GM12878 (cell line): Measurements from ENCODE around the gene ADAMTS14. TPM values are rescaled to one million over a fixed set of nuclear protein-coding genes. Genes with fewer than 3 reads are reported as not detected.

Experiments
- ATAC-seq: fragments of 200-7000 bp; cut with Tn5 transposase; 3 replicates; pipeline ENCODE4 v1.9.1; 2020; ENCODE audit warnings: mild to moderate bottlenecking, moderate library complexity
- BruUV-seq: library from RNA; stranded (reverse); fragments of 400-500 nt; replicated peaks from 2 replicates; lab custom pipeline; 2021; lab: Mats Ljungman, UMichigan
- CTCF ChIA-PET: fragments of 300-600 bp; sonication (Branson Sonifier 250); formaldehyde crosslinking; extraction: SDS; loops from one replicate; lab custom pipeline; 2021; ENCODE audit warnings: inconsistent platforms; lab: Yijun Ruan, JAX
- POLR2A ChIA-PET: fragments of 350-600 bp; formaldehyde crosslinking; extraction: SDS; loops from one replicate; lab custom pipeline; 2021; ENCODE audit warnings: inconsistent platforms; lab: Charles Lee
- RAD21 ChIA-PET: fragments of 300-600 bp; sonication (Branson Sonifier 250); formaldehyde crosslinking; loops from one replicate; lab custom pipeline; 2023; ENCODE audit warnings: antibody characterized with exemption; ENCODE audit not compliant: unreplicated experiment; lab: Charles Lee
- SMC1A ChIA-PET: fragments of 300-600 bp; sonication (Branson Sonifier 250); formaldehyde crosslinking; loops from one replicate; lab custom pipeline; 2023; ENCODE audit not compliant: unreplicated experiment, uncharacterized antibody; lab: Charles Lee
- DNase-seq: peaks from one replicate; pipeline ENCODE4 v3.0.0-alpha.2; 2011; ENCODE audit warnings: low read depth, low spot score
- FAIRE-seq: peaks from 3 replicates; lab custom pipeline; 2011; peaks lifted over from hg19 to GRCh38; lab: Jason Lieb, UNC
- H2AFZ ChIP-seq: 2 replicates; pipeline ENCODE4 v1.6.0; 2011; ENCODE audit warnings: low read depth, low read length, control low read depth; ENCODE audit not compliant: control insufficient read depth
- H3K27ac ChIP-seq: 2 replicates; pipeline ENCODE4 v1.5.1; 2011; ENCODE audit warnings: control low read depth; ENCODE audit not compliant: control insufficient read depth, insufficient read depth
- H3K27me3 ChIP-seq, 2 experiments: replicated peaks in 1 of 2; 2 replicates each; pipeline versions ENCODE4 v1.6.0 to v1.6.1; 2011; ENCODE audit warnings: low read length in 1 of 2; ENCODE audit not compliant: control insufficient read depth in 2 of 2, insufficient read depth in 2 of 2
- H3K36me3 ChIP-seq, 2 experiments: 2 replicates each; pipeline ENCODE4 v1.5.1; 2011; ENCODE audit warnings: low read length in 1 of 2; ENCODE audit not compliant: control insufficient read depth in 2 of 2, insufficient read depth in 2 of 2
- H3K4me1 ChIP-seq: 2 replicates; pipeline ENCODE4 v1.6.1; 2011; ENCODE audit warnings: mild to moderate bottlenecking, low read length, moderate library complexity, mixed read lengths; ENCODE audit not compliant: control insufficient read depth, insufficient read depth
- H3K4me2 ChIP-seq: 2 replicates; pipeline ENCODE4 v1.6.0; 2011; ENCODE audit warnings: control low read depth; ENCODE audit not compliant: control insufficient read depth, insufficient read depth
- H3K4me3 ChIP-seq: fragments of 200-600 bp; sonication (generic); 2 replicates; pipeline ENCODE4 v1.5.1; 2016
- H3K79me2 ChIP-seq: 2 replicates; pipeline ENCODE4 v1.6.0; 2011; ENCODE audit warnings: low read length; ENCODE audit not compliant: control insufficient read depth, insufficient read depth
- H3K9ac ChIP-seq: 2 replicates; pipeline ENCODE4 v1.8.0; 2011; ENCODE audit warnings: low read length, control low read depth, mixed read lengths; ENCODE audit not compliant: control insufficient read depth, insufficient read depth
- H3K9me3 ChIP-seq: replicated peaks from 3 replicates; pipeline ENCODE4 v1.5.1; 2011; ENCODE audit warnings: mild to moderate bottlenecking, low read length; ENCODE audit not compliant: control insufficient read depth, insufficient read depth
- H4K20me1 ChIP-seq: 2 replicates; pipeline ENCODE4 v1.6.0; 2011; ENCODE audit not compliant: control insufficient read depth, insufficient read depth
- CBX3 ChIP-seq: fragments of 200-600 bp; sonication (generic); IDR thresholded peaks from 2 replicates; pipeline ENCODE4 v1.6.1; 2016; ENCODE audit warnings: low read depth, borderline replicate concordance
- CEBPB ChIP-seq, 2 experiments: fragments of 150-350 bp in 1 of 2; IDR thresholded peaks; 2 replicates each; pipeline ENCODE4 v1.6.1; 2012 to 2014; ENCODE audit warnings: low read depth in 2 of 2, low read length in 2 of 2, borderline replicate concordance in 1 of 2, inconsistent platforms in 1 of 2
- CHD1 ChIP-seq: IDR thresholded peaks from 2 replicates; pipeline ENCODE4 v1.6.1; 2012; ENCODE audit warnings: low read depth, low read length, improper control_type of control experiment
- CHD4 ChIP-seq: fragments of 200-600 bp; sonication (generic); IDR thresholded peaks from 2 replicates; pipeline ENCODE4 v1.6.1; 2016; ENCODE audit warnings: mild to moderate bottlenecking
- FOXM1 ChIP-seq: IDR thresholded peaks from 2 replicates; pipeline ENCODE4 v1.6.1; 2012; ENCODE audit warnings: low read depth, mild to moderate bottlenecking, inconsistent platforms, low read length, moderate library complexity
- GATAD2B ChIP-seq: fragments of 450-650 bp; conservative IDR thresholded peaks from 2 replicates; pipeline ENCODE4 v1.6.1; 2017; ENCODE audit warnings: low read depth, mild to moderate bottlenecking, moderate library complexity
- LARP7 ChIP-seq: fragments of 450-650 bp; IDR thresholded peaks from 2 replicates; pipeline ENCODE4 v1.6.1; 2017; ENCODE audit warnings: mild to moderate bottlenecking
- MLLT1 ChIP-seq: fragments of 450-650 bp; IDR thresholded peaks from 2 replicates; pipeline ENCODE4 v1.6.1; 2016; ENCODE audit warnings: mild to moderate bottlenecking
- MYB ChIP-seq: fragments of 150-350 bp; IDR thresholded peaks from 2 replicates; pipeline ENCODE4 v1.6.1; 2014; ENCODE audit warnings: mild to moderate bottlenecking, low read depth, low read length, borderline replicate concordance
- NBN ChIP-seq: fragments of 450-650 bp; IDR thresholded peaks from 2 replicates; pipeline ENCODE4 v1.6.1; 2016
- NR2C1 ChIP-seq: fragments of 450-650 bp; IDR thresholded peaks from 2 replicates; pipeline ENCODE4 v1.6.1; 2017; ENCODE audit warnings: antibody characterized with exemption, mild to moderate bottlenecking, moderate library complexity
- POLR2A ChIP-seq: IDR thresholded peaks from 2 replicates; pipeline ENCODE4 v1.6.1; 2011; ENCODE audit warnings: low read depth, mild to moderate bottlenecking, low read length
- POLR2AphosphoS2 ChIP-seq: IDR thresholded peaks from 2 replicates; pipeline ENCODE4 v1.6.1; 2011; ENCODE audit warnings: low read depth, mild to moderate bottlenecking, low read length, improper control_type of control experiment, moderate library complexity
- RAD51 ChIP-seq: fragments of 450-650 bp; IDR thresholded peaks from 2 replicates; pipeline ENCODE4 v1.6.1; 2016; ENCODE audit warnings: moderate library complexity, mild to moderate bottlenecking, inconsistent platforms
- SMC3 ChIP-seq: IDR thresholded peaks from 2 replicates; pipeline ENCODE4 v1.6.1; 2011; ENCODE audit warnings: low read length, improper control_type of control experiment, borderline replicate concordance
- TBL1XR1 ChIP-seq: IDR thresholded peaks from 2 replicates; pipeline ENCODE4 v1.6.1; 2012; ENCODE audit warnings: low read depth, low read length, improper control_type of control experiment
- USF2 ChIP-seq: IDR thresholded peaks from 2 replicates; pipeline ENCODE4 v1.6.1; 2011; ENCODE audit warnings: low read depth, low read length, improper control_type of control experiment, borderline replicate concordance
- WRNIP1 ChIP-seq: IDR thresholded peaks from 2 replicates; pipeline ENCODE4 v1.6.1; 2011; ENCODE audit warnings: low read depth, low read length, improper control_type of control experiment, borderline replicate concordance
- ZBTB40 ChIP-seq: fragments of 450-650 bp; IDR thresholded peaks from 2 replicates; pipeline ENCODE4 v1.6.1; 2016; ENCODE audit warnings: mild to moderate bottlenecking, moderate library complexity, borderline replicate concordance
- ZNF384 ChIP-seq: IDR thresholded peaks from 2 replicates; pipeline ENCODE4 v1.6.1; 2012; ENCODE audit warnings: low read depth, mild to moderate bottlenecking, low read length, improper control_type of control experiment, borderline replicate concordance
- WGBS: methylation state at CpG from one replicate; pipeline ENCODE4 v1.1.6; 2016; ENCODE audit warnings: low lambda C conversion rate; ENCODE audit not compliant: insufficient replicate concordance, insufficient coverage; ENCODE audit errors: missing lambda C conversion rate; 5-methylcytosine and 5-hydroxymethylcytosine counted together
- in situ Hi-C: fragments of 300-500 bp; cut with MboI; formaldehyde crosslinking; loops from 9 replicates; pipeline ENCODE4 v1.14.3; 2018; ENCODE audit warnings: mixed read lengths
- intact Hi-C: fragments of 100-400 bp; cut with micrococcal nuclease; formaldehyde crosslinking; loops from one replicate; pipeline ENCODE4 v1.14.2; 2022; ENCODE audit not compliant: unreplicated experiment
- polyA plus RNA-seq, 11 experiments: library from polyadenylated mRNA; depleted of rRNA in 4 of 11; unstranded in 6 of 11; stranded (reverse) in 5 of 11; fragments of >200 nt; fragmentation: Nextera tagmentation in 4 of 11; fragmentation: Illumina TruSeq in 1 of 11; extraction: Ambion mirVana in 4 of 11; extraction: Trizol in 1 of 11; gene quantifications; 1 replicate in 1 of 11; 2 replicates in 10 of 11; pipeline versions ENCODE4 v1.2.1 to v1.2.3, GENCODE V29; 2011 to 2016; ENCODE audit warnings: inconsistent platforms in 2 of 11, missing spikeins in 2 of 11, low read depth in 1 of 11
- total RNA-seq, 4 experiments: library from RNA; depleted of rRNA in 3 of 4; stranded (reverse); fragments of >200 nt in 3 of 4; fragmentation: Illumina TruSeq in 1 of 4; extraction: Trizol in 1 of 4; gene quantifications; 2 replicates each; pipeline versions ENCODE4 v1.2.1 to v1.2.3, GENCODE V29; 2013 to 2021

Gene ADAMTS14
- total and polyA plus RNA-seq, 10 of the 15 experiments (the other 5 are each of a cell fraction or from before 2014, with no cell fraction given) = 0.03 to 0.05 TPM; not detected in 8

GRCh38 chr10:70751356-70751755, 79.0 kb downstream of the ADAMTS14 start (continued):
- no peak for TF ChIP-seq WRNIP1
- TF ChIP-seq ZNF384 = no peak
- no peak for TF ChIP-seq NR2C1
- no peak for TF ChIP-seq FOXM1
- TF ChIP-seq CBX3 = no peak
- TF ChIP-seq CEBPB (IDR thresholded peaks at IDR 0.05; ENCODE audit: borderline replicate concordance in 1 of 2, low read depth in 2 of 2, low read length in 2 of 2) = no peak
- TF ChIP-seq POLR2A = no peak
- TF ChIP-seq MYB = no peak
- no peak for TF ChIP-seq TBL1XR1

GRCh38 chr10:70751991-70752390, 79.7 kb downstream of the ADAMTS14 start:
- Histone ChIP-seq H4K20me1 (no peaks in the 10 kb centered on the region), H3K4me1 (no peaks in the 10 kb centered on the region), H3K9ac (no peak overlapping the region), H3K79me2 (no peaks in the 10 kb centered on the region), H3K27me3 (no peaks in the 10 kb centered on the region; a peak in 1 of 4 replicates), H3K4me3 (no peak overlapping the region), H3K9me3 (no peaks in the 10 kb centered on the region), H3K27ac (no peak overlapping the region), H3K4me2 (no peak overlapping the region), H2AFZ (no peak overlapping the region), H3K36me3 (no peaks in the 10 kb centered on the region)
- POLR2A ChIA-PET = no interaction called here
- intact Hi-C loops = no loop called here
- RAD21 ChIA-PET = no interaction called here
- CTCF ChIA-PET = no interaction called here
- BruUV-seq = no TSS peak
- DNase-seq (no peak), ATAC-seq (no peak), FAIRE-seq (no peak)
- SMC1A ChIA-PET = no interaction called here
- TF ChIP-seq USF2 (no peak), NR2C1 (no peak), CHD4 (no peak), ZBTB40 (no peak), LARP7 (no peak), RAD51 (no peak), GATAD2B (no peak), NBN (no peak), POLR2AphosphoS2 (no peak), MLLT1 (no peak), SMC3 (no peak), CHD1 (no peak)
- in situ Hi-C loops = no loop called here
- WGBS = 51% methylated on average over 14 of the region's 14 CpGs
